Measurements from ENCODE around the gene JAGN1. TPM values are rescaled to one million over a fixed set of nuclear protein-coding genes. Genes with fewer than 3 reads are reported as not detected.
"Not testable (repeated sequence)": the region's sequence is repeated elsewhere in the genome, so short reads cannot be mapped to it uniquely, and the experiment has no call there.

The JAGN1 gene
- total RNA-seq, 1 donor from 2014 or later: 35.0 TPM

- Histone ChIP-seq H3K27me3 (ENCODE audit: control insufficient read depth in 3 of 3, insufficient read depth in 3 of 3, low read length in 3 of 3) (no peaks in the 10 kb centered on the region), H3K36me3 (ENCODE audit: control insufficient read depth in 3 of 3, insufficient read depth in 3 of 3, low read length in 3 of 3) (peaks cover 15 to 34% (median 27%) of the 10 kb centered on the region in 3 donors), H3K9ac (ENCODE audit: low read depth in 1 of 3, low read length in 3 of 3) (peak within 1 kb of the TSS; percentile 93 to 97 (median 95)), H3K9me3 (ENCODE audit: control insufficient read depth in 3 of 3, low read length in 3 of 3) (no peaks in the 10 kb centered on the region), H3K4me3 (ENCODE audit: low read length in 3 of 3) (peak within 1 kb of the TSS; percentile 84 to 91 (median 88)), H3K4me1 (ENCODE audit: control insufficient read depth in 3 of 3, insufficient read depth in 3 of 3, low read length in 3 of 3) (peaks cover 18 to 32% (median 25%) of the 10 kb centered on the region in 3 donors), H3K27ac (ENCODE audit: low read depth, low read length) (peak within 1 kb of the TSS; percentile 96)
These were observed 43.3 kb downstream of the JAGN1 start, which contains the start of gene CRELD1 for GRCh38 chr3:9933561-9934234. Gene CRELD1 (plus strand): TSS chr3:9933834. CDS start chr3:9934439, 605 bp downstream.

- Histone ChIP-seq H3K27ac (ENCODE audit: low read depth, low read length) (peak overlapping the region; percentile 96), H3K9me3 (ENCODE audit: control insufficient read depth in 3 of 3, low read length in 3 of 3) (no peaks in the 10 kb centered on the region), H3K4me1 (ENCODE audit: control insufficient read depth in 3 of 3, insufficient read depth in 3 of 3, low read length in 3 of 3) (peaks cover 18 to 32% (median 25%) of the 10 kb centered on the region in 3 donors), H3K9ac (ENCODE audit: low read depth in 1 of 3, low read length in 3 of 3) (peak overlapping the region; percentile 93 to 97 (median 95)), H3K36me3 (ENCODE audit: control insufficient read depth in 3 of 3, insufficient read depth in 3 of 3, low read length in 3 of 3) (peaks cover 15 to 33% (median 27%) of the 10 kb centered on the region in 3 donors), H3K4me3 (ENCODE audit: low read length in 3 of 3) (peak overlapping the region; percentile 84 to 91 (median 88)), H3K27me3 (ENCODE audit: control insufficient read depth in 3 of 3, insufficient read depth in 3 of 3, low read length in 3 of 3) (no peaks in the 10 kb centered on the region)
These were observed 43.8 kb downstream of the JAGN1 start for GRCh38 chr3:9934235-9934621.

- H3K9ac ChIP-seq (ENCODE audit: low read depth in 1 of 3, low read length in 3 of 3): peak overlapping the region; percentile 14 to 97 (median 95)
- no peaks in the 10 kb centered on the region for H3K9me3 ChIP-seq (ENCODE audit: control insufficient read depth in 3 of 3, low read length in 3 of 3)
- peak overlapping the region in 2 of 3 donors; percentile 84 to 91 for H3K4me3 ChIP-seq (ENCODE audit: low read length in 3 of 3)
- H3K4me1 ChIP-seq (ENCODE audit: control insufficient read depth in 3 of 3, insufficient read depth in 3 of 3, low read length in 3 of 3): peaks cover 18 to 32% (median 25%) of the 10 kb centered on the region in 3 donors
- H3K27ac ChIP-seq (ENCODE audit: low read depth, low read length): no peak overlapping the region
- peaks cover 11 to 27% (median 27%) of the 10 kb centered on the region in 3 donors for H3K36me3 ChIP-seq (ENCODE audit: control insufficient read depth in 3 of 3, insufficient read depth in 3 of 3, low read length in 3 of 3)
- H3K27me3 ChIP-seq (ENCODE audit: control insufficient read depth in 3 of 3, insufficient read depth in 3 of 3, low read length in 3 of 3): no peaks in the 10 kb centered on the region
These were observed 44.6 kb downstream of the JAGN1 start for GRCh38 chr3:9934993-9935392.

- no peaks in the 10 kb centered on the region for H3K9me3 ChIP-seq (ENCODE audit: control insufficient read depth in 3 of 3, low read length in 3 of 3)
- no peaks in the 10 kb centered on the region for H3K27me3 ChIP-seq (ENCODE audit: control insufficient read depth in 3 of 3, insufficient read depth in 3 of 3, low read length in 3 of 3)
- peaks cover 11 to 28% (median 23%) of the 10 kb centered on the region in 3 donors for H3K36me3 ChIP-seq (ENCODE audit: control insufficient read depth in 3 of 3, insufficient read depth in 3 of 3, low read length in 3 of 3)
- no peak overlapping the region for H3K27ac ChIP-seq (ENCODE audit: low read depth, low read length)
- H3K4me3 ChIP-seq (ENCODE audit: low read length in 3 of 3): no peak overlapping the region
- peaks cover 18 to 32% (median 25%) of the 10 kb centered on the region in 3 donors for H3K4me1 ChIP-seq (ENCODE audit: control insufficient read depth in 3 of 3, insufficient read depth in 3 of 3, low read length in 3 of 3)
- H3K9ac ChIP-seq (ENCODE audit: low read depth in 1 of 3, low read length in 3 of 3): no peak overlapping the region
These were observed 45.6 kb downstream of the JAGN1 start for GRCh38 chr3:9935966-9936510.

- Histone ChIP-seq H3K4me3 (ENCODE audit: low read length in 3 of 3) (no peak overlapping the region), H3K36me3 (ENCODE audit: control insufficient read depth in 3 of 3, insufficient read depth in 3 of 3, low read length in 3 of 3) (peaks cover 17 to 35% (median 32%) of the 10 kb centered on the region in 3 donors), H3K27me3 (ENCODE audit: control insufficient read depth in 3 of 3, insufficient read depth in 3 of 3, low read length in 3 of 3) (no peaks in the 10 kb centered on the region), H3K9me3 (ENCODE audit: control insufficient read depth in 3 of 3, low read length in 3 of 3) (no peaks in the 10 kb centered on the region), H3K4me1 (ENCODE audit: control insufficient read depth in 3 of 3, insufficient read depth in 3 of 3, low read length in 3 of 3) (peaks cover 18 to 32% (median 22%) of the 10 kb centered on the region in 3 donors), H3K27ac (ENCODE audit: low read depth, low read length) (no peak overlapping the region), H3K9ac (ENCODE audit: low read depth in 1 of 3, low read length in 3 of 3) (no peak overlapping the region)
These were observed 47.3 kb downstream of the JAGN1 start for GRCh38 chr3:9937486-9938238.

GRCh38 chr3:9938966-9939365 is 48.6 kb downstream of the JAGN1 start:
- no peak overlapping the region for H3K9ac ChIP-seq (ENCODE audit: low read depth in 1 of 3, low read length in 3 of 3)
- H3K27ac ChIP-seq (ENCODE audit: low read depth, low read length): no peak overlapping the region
- H3K4me3 ChIP-seq (ENCODE audit: low read length in 3 of 3): no peak overlapping the region
- peaks cover 26 to 46% (median 40%) of the 10 kb centered on the region in 3 donors for H3K36me3 ChIP-seq (ENCODE audit: control insufficient read depth in 3 of 3, insufficient read depth in 3 of 3, low read length in 3 of 3)
- H3K4me1 ChIP-seq (ENCODE audit: control insufficient read depth in 3 of 3, insufficient read depth in 3 of 3, low read length in 3 of 3): peaks cover 17 to 27% (median 17%) of the 10 kb centered on the region in 3 donors
- no peaks in the 10 kb centered on the region for H3K27me3 ChIP-seq (ENCODE audit: control insufficient read depth in 3 of 3, insufficient read depth in 3 of 3, low read length in 3 of 3)
- no peaks in the 10 kb centered on the region for H3K9me3 ChIP-seq (ENCODE audit: control insufficient read depth in 3 of 3, low read length in 3 of 3)

GRCh38 chr3:9939906-9940305 is 49.5 kb downstream of the JAGN1 start:
- peaks cover 8 to 18% (median 8%) of the 10 kb centered on the region in 3 donors for H3K4me1 ChIP-seq (ENCODE audit: control insufficient read depth in 3 of 3, insufficient read depth in 3 of 3, low read length in 3 of 3)
- not testable (repeated sequence) for H3K27ac ChIP-seq (ENCODE audit: low read depth, low read length); H3K9me3 ChIP-seq (ENCODE audit: control insufficient read depth in 3 of 3, low read length in 3 of 3); H3K4me3 ChIP-seq (ENCODE audit: low read length in 3 of 3); H3K9ac ChIP-seq (ENCODE audit: low read depth in 1 of 3, low read length in 3 of 3); H3K27me3 ChIP-seq (ENCODE audit: control insufficient read depth in 3 of 3, insufficient read depth in 3 of 3, low read length in 3 of 3)
- H3K36me3 ChIP-seq (ENCODE audit: control insufficient read depth in 3 of 3, insufficient read depth in 3 of 3, low read length in 3 of 3): peaks cover 30 to 46% (median 43%) of the 10 kb centered on the region in 3 donors

GRCh38 chr3:9940746-9941145 is 50.3 kb downstream of the JAGN1 start:
- Histone ChIP-seq H3K27me3 (ENCODE audit: control insufficient read depth in 3 of 3, insufficient read depth in 3 of 3, low read length in 3 of 3) (no peaks in the 10 kb centered on the region), H3K9me3 (ENCODE audit: control insufficient read depth in 3 of 3, low read length in 3 of 3) (no peaks in the 10 kb centered on the region), H3K4me1 (ENCODE audit: control insufficient read depth in 3 of 3, insufficient read depth in 3 of 3, low read length in 3 of 3) (peaks cover 0 to 10% (median 0%) of the 10 kb centered on the region in 3 donors), H3K27ac (ENCODE audit: low read depth, low read length) (no peak overlapping the region), H3K9ac (ENCODE audit: low read depth in 1 of 3, low read length in 3 of 3) (no peak overlapping the region), H3K4me3 (ENCODE audit: low read length in 3 of 3) (no peak overlapping the region), H3K36me3 (ENCODE audit: control insufficient read depth in 3 of 3, insufficient read depth in 3 of 3, low read length in 3 of 3) (peaks cover 34 to 45% (median 37%) of the 10 kb centered on the region in 3 donors)

GRCh38 chr3:9942164-9942563 is 51.8 kb downstream of the JAGN1 start:
- H3K4me1 ChIP-seq (ENCODE audit: control insufficient read depth in 3 of 3, insufficient read depth in 3 of 3, low read length in 3 of 3): peaks cover 2 to 16% (median 4%) of the 10 kb centered on the region in 3 donors
- H3K27me3 ChIP-seq (ENCODE audit: control insufficient read depth in 3 of 3, insufficient read depth in 3 of 3, low read length in 3 of 3): no peaks in the 10 kb centered on the region
- H3K27ac ChIP-seq (ENCODE audit: low read depth, low read length): no peak overlapping the region
- H3K9me3 ChIP-seq (ENCODE audit: control insufficient read depth in 3 of 3, low read length in 3 of 3): no peaks in the 10 kb centered on the region
- H3K9ac ChIP-seq (ENCODE audit: low read depth in 1 of 3, low read length in 3 of 3): no peak overlapping the region
- no peak overlapping the region for H3K4me3 ChIP-seq (ENCODE audit: low read length in 3 of 3)
- peaks cover 31 to 34% (median 34%) of the 10 kb centered on the region in 3 donors for H3K36me3 ChIP-seq (ENCODE audit: control insufficient read depth in 3 of 3, insufficient read depth in 3 of 3, low read length in 3 of 3)

Measured in skeletal muscle tissue (tissue), 4 donors.